Caco-2 (cell line): ENCODE results near the gene ABHD12. TPM values are rescaled to one million over a fixed set of nuclear protein-coding genes. Genes with fewer than 3 reads are reported as not detected.
A peak's percentile ranks its signal among the peaks of the same experiment; 100 is the strongest.

Experiments used
- BruUV-seq: library from RNA; stranded (reverse); fragments of 400-500 nt; replicated peaks from 2 replicates; lab custom pipeline; 2021; lab: Mats Ljungman, UMichigan
- CTCF ChIA-PET: fragments of 300-600 bp; sonication (Branson Sonifier 250); formaldehyde crosslinking; loops from one replicate; lab custom pipeline; 2022; ENCODE audit warnings: antibody characterized with exemption; lab: Charles Lee
- POLR2A ChIA-PET: fragments of 300-600 bp; sonication (Branson Sonifier 250); formaldehyde crosslinking; loops from one replicate; lab custom pipeline; 2022; ENCODE audit warnings: antibody characterized with exemption; lab: Charles Lee
- DNase-seq, 2 experiments: peaks; one replicate each; pipeline versions ENCODE4 v3.0.0 to v3.0.0-alpha.2; 2020 to 2022
- H3K27me3 ChIP-seq: replicated peaks from 2 replicates; pipeline ENCODE4 v1.6.0; 2011; ENCODE audit warnings: low read length; ENCODE audit not compliant: control insufficient read depth, insufficient read depth
- H3K36me3 ChIP-seq: 2 replicates; pipeline ENCODE4 v1.5.1; 2011; ENCODE audit warnings: low read length; ENCODE audit not compliant: control insufficient read depth, insufficient read depth
- H3K4me1 ChIP-seq: fragments of 250-450 bp; sonication (Bioruptor Pico); 2 replicates; pipeline ENCODE4 v1.5.1; 2020; ENCODE audit warnings: mild to moderate bottlenecking
- H3K4me3 ChIP-seq: 2 replicates; pipeline ENCODE4 v1.5.1; 2011; ENCODE audit warnings: low read depth, mild to moderate bottlenecking, control low read depth, low read length
- H3K9me3 ChIP-seq: fragments of 250-450 bp; sonication (Bioruptor Pico); 2 replicates; pipeline ENCODE4 v1.5.1; 2020; ENCODE audit warnings: mild to moderate bottlenecking, moderate library complexity
- H3K27ac Mint-ChIP-seq: one replicate; pipeline ENCODE4 v1.8.0; 2022; ENCODE audit warnings: mixed read lengths; ENCODE audit not compliant: unreplicated experiment
- H3K27me3 Mint-ChIP-seq: one replicate; pipeline ENCODE4 v1.8.0; 2022; ENCODE audit warnings: mixed read lengths; ENCODE audit not compliant: insufficient read depth, unreplicated experiment
- H3K36me3 Mint-ChIP-seq: one replicate; pipeline ENCODE4 v1.8.0; 2022; ENCODE audit warnings: mild to moderate bottlenecking, mixed read lengths; ENCODE audit not compliant: insufficient read depth, unreplicated experiment
- H3K4me1 Mint-ChIP-seq: one replicate; pipeline ENCODE4 v1.8.0; 2022; ENCODE audit warnings: low read depth, mixed read lengths; ENCODE audit not compliant: unreplicated experiment
- H3K4me3 Mint-ChIP-seq: one replicate; pipeline ENCODE4 v1.8.0; 2022; ENCODE audit warnings: mild to moderate bottlenecking, moderate library complexity, mixed read lengths; ENCODE audit not compliant: unreplicated experiment
- H3K9me3 Mint-ChIP-seq: one replicate; pipeline ENCODE4 v1.8.0; 2022; ENCODE audit warnings: mixed read lengths; ENCODE audit not compliant: unreplicated experiment
- CTCF ChIP-seq, 2 experiments: fragments of 200-600 bp in 1 of 2; IDR thresholded peaks; 1 replicate in 1 of 2; 2 replicates in 1 of 2; pipeline versions ENCODE4 v1.5.1 to v1.8.0; 2011 to 2022; ENCODE audit warnings: antibody characterized with exemption in 1 of 2, control low read depth in 1 of 2, inconsistent platforms in 1 of 2, low read depth in 1 of 2, low read length in 1 of 2, mild to moderate bottlenecking in 1 of 2, moderate library complexity in 1 of 2; ENCODE audit not compliant: insufficient read depth in 1 of 2, severe bottlenecking in 1 of 2, unreplicated experiment in 1 of 2
- intact Hi-C: fragments of 100-400 bp; cut with micrococcal nuclease; formaldehyde crosslinking; loops from one replicate; pipeline ENCODE4 v1.10.0; 2022; ENCODE audit not compliant: unreplicated experiment
- total RNA-seq: library from RNA; stranded (reverse); gene quantifications from 2 replicates; pipeline ENCODE4 v1.2.3, GENCODE V29; 2022

ABHD12 gene
- total RNA-seq, 1 experiment from 2014 or later = 104 TPM

- CTCF ChIA-PET = no interaction called here
- H3K4me1 Mint-ChIP-seq = no peaks in the 10 kb centered on the region
- Histone ChIP-seq H3K4me3 (no peak overlapping the region), H3K9me3 (no peaks in the 10 kb centered on the region), H3K27me3 (no peaks in the 10 kb centered on the region), H3K4me1 (no peaks in the 10 kb centered on the region), H3K36me3 (no peaks in the 10 kb centered on the region; the same call in 1 of the 2 replicates)
- no peak overlapping the region for H3K27ac Mint-ChIP-seq
- POLR2A ChIA-PET = no interaction called here
- no peak overlapping the region for H3K4me3 Mint-ChIP-seq
- H3K27me3 Mint-ChIP-seq = no peaks in the 10 kb centered on the region
- DNase-seq = peak in 1 of 2 experiments; percentile 28
- intact Hi-C loops = no loop called here
- no peaks in the 10 kb centered on the region for H3K9me3 Mint-ChIP-seq
- peaks cover 32% of the 10 kb centered on the region for H3K36me3 Mint-ChIP-seq
- no peak for TF ChIP-seq CTCF (IDR thresholded peaks at IDR 0.05; ENCODE audit: insufficient read depth in 1 of 2, low read depth in 1 of 2, low read length in 1 of 2, severe bottlenecking in 1 of 2, unreplicated experiment in 1 of 2)
- no TSS peak for BruUV-seq
Measured at GRCh38 chr20:25277941-25278521, 112.6 kb downstream of the ABHD12 start.

- no peak overlapping the region for H3K27ac Mint-ChIP-seq
- H3K4me1 Mint-ChIP-seq = no peaks in the 10 kb centered on the region
- H3K4me3 Mint-ChIP-seq = no peak overlapping the region
- Histone ChIP-seq H3K4me3 (no peak overlapping the region), H3K36me3 (no peaks in the 10 kb centered on the region; the same call in 1 of the 2 replicates), H3K27me3 (no peaks in the 10 kb centered on the region), H3K4me1 (no peaks in the 10 kb centered on the region), H3K9me3 (no peaks in the 10 kb centered on the region)
- BruUV-seq = no TSS peak
- CTCF ChIA-PET = no interaction called here
- intact Hi-C loops = no loop called here
- POLR2A ChIA-PET = no interaction called here
- no peaks in the 10 kb centered on the region for H3K9me3 Mint-ChIP-seq
- peaks cover 34% of the 10 kb centered on the region for H3K36me3 Mint-ChIP-seq
- no peak for TF ChIP-seq CTCF (IDR thresholded peaks at IDR 0.05; ENCODE audit: insufficient read depth in 1 of 2, low read depth in 1 of 2, low read length in 1 of 2, severe bottlenecking in 1 of 2, unreplicated experiment in 1 of 2)
- peak in 1 of 2 experiments; percentile 30 for DNase-seq
- H3K27me3 Mint-ChIP-seq = no peaks in the 10 kb centered on the region
Measured at GRCh38 chr20:25277051-25277801, 113.4 kb downstream of the ABHD12 start.

GRCh38 chr20:25276533-25277050 lies 114.0 kb downstream of the ABHD12 start:
- H3K4me3 Mint-ChIP-seq = no peak overlapping the region
- Histone ChIP-seq H3K27me3 (no peaks in the 10 kb centered on the region), H3K4me3 (no peak overlapping the region), H3K4me1 (no peaks in the 10 kb centered on the region), H3K36me3 (no peaks in the 10 kb centered on the region; the same call in 1 of the 2 replicates), H3K9me3 (no peaks in the 10 kb centered on the region)
- POLR2A ChIA-PET = no interaction called here
- TF ChIP-seq CTCF (IDR thresholded peaks at IDR 0.05; ENCODE audit: insufficient read depth in 1 of 2, low read depth in 1 of 2, low read length in 1 of 2, severe bottlenecking in 1 of 2, unreplicated experiment in 1 of 2) = no peak
- no peaks in the 10 kb centered on the region for H3K9me3 Mint-ChIP-seq
- peaks cover 35% of the 10 kb centered on the region for H3K36me3 Mint-ChIP-seq
- no peak overlapping the region for H3K27ac Mint-ChIP-seq
- H3K27me3 Mint-ChIP-seq = no peaks in the 10 kb centered on the region
- intact Hi-C loops = no loop called here
- H3K4me1 Mint-ChIP-seq = no peaks in the 10 kb centered on the region
- BruUV-seq = no TSS peak
- CTCF ChIA-PET = no interaction called here
- peak in 1 of 2 experiments; percentile 26 for DNase-seq
